ENCODE data around the gene NT5C2.

The NT5C2 gene

GRCh38 chr10:103127241-103127640 is 65.8 kb downstream of the NT5C2 start:
- Histone ChIP-seq H3K36me3 (ENCODE audit: control insufficient read depth, insufficient read depth, low read length) (no peaks in the 10 kb centered on the region), H3K27ac (ENCODE audit: insufficient read depth, low read depth, low read length, poor library complexity, severe bottlenecking) (no peak overlapping the region), H3K27me3 (ENCODE audit: control insufficient read depth, insufficient read depth, low read length, poor library complexity, severe bottlenecking) (no peaks in the 10 kb centered on the region), H3K4me1 (ENCODE audit: control insufficient read depth, insufficient read depth, low read length) (no peaks in the 10 kb centered on the region), H3K9me3 (ENCODE audit: control insufficient read depth, low read length) (no peaks in the 10 kb centered on the region), H3K4me3 (ENCODE audit: insufficient read depth, low read depth, low read length) (no peak overlapping the region)
- WGBS, 2 experiments: 100% methylated on average over 1 of the region's 1 CpG

- WGBS, 2 experiments: 93 to 96% methylated on average over 9 of the region's 9 CpGs
- Histone ChIP-seq H3K27ac (ENCODE audit: insufficient read depth, low read depth, low read length, poor library complexity, severe bottlenecking) (no peak overlapping the region), H3K36me3 (ENCODE audit: control insufficient read depth, insufficient read depth, low read length) (no peaks in the 10 kb centered on the region), H3K4me1 (ENCODE audit: control insufficient read depth, insufficient read depth, low read length) (no peaks in the 10 kb centered on the region), H3K9me3 (ENCODE audit: control insufficient read depth, low read length) (no peaks in the 10 kb centered on the region), H3K4me3 (ENCODE audit: insufficient read depth, low read depth, low read length) (no peak overlapping the region), H3K27me3 (ENCODE audit: control insufficient read depth, insufficient read depth, low read length, poor library complexity, severe bottlenecking) (no peaks in the 10 kb centered on the region)
These were observed 67.5 kb downstream of the NT5C2 start for GRCh38 chr10:103125323-103126267.

GRCh38 chr10:103124420-103125096 is 68.5 kb downstream of the NT5C2 start:
- Histone ChIP-seq H3K36me3 (ENCODE audit: control insufficient read depth, insufficient read depth, low read length) (no peaks in the 10 kb centered on the region), H3K4me1 (ENCODE audit: control insufficient read depth, insufficient read depth, low read length) (no peaks in the 10 kb centered on the region), H3K4me3 (ENCODE audit: insufficient read depth, low read depth, low read length) (no peak overlapping the region), H3K9me3 (ENCODE audit: control insufficient read depth, low read length) (no peaks in the 10 kb centered on the region), H3K27me3 (ENCODE audit: control insufficient read depth, insufficient read depth, low read length, poor library complexity, severe bottlenecking) (no peaks in the 10 kb centered on the region), H3K27ac (ENCODE audit: insufficient read depth, low read depth, low read length, poor library complexity, severe bottlenecking) (no peak overlapping the region)
- WGBS, 2 experiments: 96 to 97% methylated on average over 3 to 4 of the region's 4 CpGs

- WGBS, 2 experiments: 93 to 96% methylated on average over 7 of the region's 7 CpGs
- Histone ChIP-seq H3K4me3 (ENCODE audit: insufficient read depth, low read depth, low read length) (no peak overlapping the region), H3K36me3 (ENCODE audit: control insufficient read depth, insufficient read depth, low read length) (no peaks in the 10 kb centered on the region), H3K27me3 (ENCODE audit: control insufficient read depth, insufficient read depth, low read length, poor library complexity, severe bottlenecking) (no peaks in the 10 kb centered on the region), H3K4me1 (ENCODE audit: control insufficient read depth, insufficient read depth, low read length) (no peaks in the 10 kb centered on the region), H3K9me3 (ENCODE audit: control insufficient read depth, low read length) (no peaks in the 10 kb centered on the region), H3K27ac (ENCODE audit: insufficient read depth, low read depth, low read length, poor library complexity, severe bottlenecking) (no peak overlapping the region)
These were observed 69.6 kb downstream of the NT5C2 start for GRCh38 chr10:103123282-103124024.

GRCh38 chr10:103120977-103121735 is 71.9 kb downstream of the NT5C2 start:
- Histone ChIP-seq H3K27me3 (ENCODE audit: control insufficient read depth, insufficient read depth, low read length, poor library complexity, severe bottlenecking) (no peaks in the 10 kb centered on the region), H3K27ac (ENCODE audit: insufficient read depth, low read depth, low read length, poor library complexity, severe bottlenecking) (no peak overlapping the region), H3K36me3 (ENCODE audit: control insufficient read depth, insufficient read depth, low read length) (no peaks in the 10 kb centered on the region), H3K9me3 (ENCODE audit: control insufficient read depth, low read length) (no peaks in the 10 kb centered on the region), H3K4me1 (ENCODE audit: control insufficient read depth, insufficient read depth, low read length) (no peaks in the 10 kb centered on the region), H3K4me3 (ENCODE audit: insufficient read depth, low read depth, low read length) (no peak overlapping the region)
- 92 to 93% methylated on average over 2 of the region's 2 CpGs for WGBS, 2 experiments

GRCh38 chr10:103120546-103120945 is 72.5 kb downstream of the NT5C2 start:
- WGBS, 2 experiments: 86 to 98% methylated on average over 2 of the region's 2 CpGs
- no peaks in the 10 kb centered on the region for H3K4me1 ChIP-seq (ENCODE audit: control insufficient read depth, insufficient read depth, low read length)
- H3K9me3 ChIP-seq (ENCODE audit: control insufficient read depth, low read length): no peaks in the 10 kb centered on the region
- H3K36me3 ChIP-seq (ENCODE audit: control insufficient read depth, insufficient read depth, low read length): no peaks in the 10 kb centered on the region
- no peak overlapping the region for H3K27ac ChIP-seq (ENCODE audit: insufficient read depth, low read depth, low read length, poor library complexity, severe bottlenecking)
- H3K27me3 ChIP-seq (ENCODE audit: control insufficient read depth, insufficient read depth, low read length, poor library complexity, severe bottlenecking): no peaks in the 10 kb centered on the region
- no peak overlapping the region for H3K4me3 ChIP-seq (ENCODE audit: insufficient read depth, low read depth, low read length)

GRCh38 chr10:103117247-103117646 is 75.8 kb downstream of the NT5C2 start:
- no peak overlapping the region for H3K27ac ChIP-seq (ENCODE audit: insufficient read depth, low read depth, low read length, poor library complexity, severe bottlenecking)
- 88 to 98% methylated on average over 2 of the region's 2 CpGs for whole genome bisulfite sequencing, 2 experiments
- no peak overlapping the region for H3K4me3 ChIP-seq (ENCODE audit: insufficient read depth, low read depth, low read length)

GRCh38 chr10:103114876-103115275 is 78.2 kb downstream of the NT5C2 start:
- WGBS, 2 experiments: 92 to 94% methylated on average over 6 of the region's 6 CpGs

More at GRCh38 chr10:103117247-103117646, 75.8 kb downstream of the NT5C2 start:
- Histone ChIP-seq H3K9me3 (ENCODE audit: control insufficient read depth, low read length) (no peaks in the 10 kb centered on the region), H3K36me3 (ENCODE audit: control insufficient read depth, insufficient read depth, low read length) (no peaks in the 10 kb centered on the region), H3K4me1 (ENCODE audit: control insufficient read depth, insufficient read depth, low read length) (no peaks in the 10 kb centered on the region), H3K27me3 (ENCODE audit: control insufficient read depth, insufficient read depth, low read length, poor library complexity, severe bottlenecking) (no peaks in the 10 kb centered on the region)

GRCh38 chr10:103111918-103112877 is 80.9 kb downstream of the NT5C2 start:
- Histone ChIP-seq H3K4me1 (ENCODE audit: control insufficient read depth, insufficient read depth, low read length) (peaks cover 7% of the 10 kb centered on the region), H3K27me3 (ENCODE audit: control insufficient read depth, insufficient read depth, low read length, poor library complexity, severe bottlenecking) (no peaks in the 10 kb centered on the region), H3K4me3 (ENCODE audit: insufficient read depth, low read depth, low read length) (no peak overlapping the region), H3K27ac (ENCODE audit: insufficient read depth, low read depth, low read length, poor library complexity, severe bottlenecking) (no peak overlapping the region), H3K9me3 (ENCODE audit: control insufficient read depth, low read length) (no peaks in the 10 kb centered on the region), H3K36me3 (ENCODE audit: control insufficient read depth, insufficient read depth, low read length) (no peaks in the 10 kb centered on the region)
- WGBS, 2 experiments: 95 to 98% methylated on average over 4 of the region's 4 CpGs

More at GRCh38 chr10:103114876-103115275, 78.2 kb downstream of the NT5C2 start:
- Histone ChIP-seq H3K4me3 (ENCODE audit: insufficient read depth, low read depth, low read length) (no peak overlapping the region), H3K27me3 (ENCODE audit: control insufficient read depth, insufficient read depth, low read length, poor library complexity, severe bottlenecking) (no peaks in the 10 kb centered on the region), H3K4me1 (ENCODE audit: control insufficient read depth, insufficient read depth, low read length) (peaks cover 7% of the 10 kb centered on the region), H3K27ac (ENCODE audit: insufficient read depth, low read depth, low read length, poor library complexity, severe bottlenecking) (no peak overlapping the region), H3K36me3 (ENCODE audit: control insufficient read depth, insufficient read depth, low read length) (no peaks in the 10 kb centered on the region), H3K9me3 (ENCODE audit: control insufficient read depth, low read length) (no peaks in the 10 kb centered on the region)

Data from ectodermal cell (in vitro differentiated cells).